Ovary (tissue), 3 donors: Measurements from ENCODE around the gene DCAF7.

ENCODE experiments used
- CTCF ChIP-seq, 3 donors: fragments of 450-650 bp in 2 of 3; fragments of 200-600 bp in 1 of 3; IDR thresholded peaks; one replicate each; pipeline versions ENCODE4 v1.5.1 to v1.8.0; 2016 to 2022; ENCODE audit warnings: antibody characterized with exemption in 3 of 3, mild to moderate bottlenecking in 1 of 3
- EP300 ChIP-seq: sonication (generic); formaldehyde crosslinking; IDR thresholded peaks from one replicate; pipeline ENCODE4 v1.6.1; 2017; ENCODE audit warnings: antibody characterized with exemption
- POLR2A ChIP-seq: fragments of 450-650 bp; IDR thresholded peaks from one replicate; pipeline ENCODE4 v1.6.1; 2017; ENCODE audit warnings: antibody characterized with exemption, mild to moderate bottlenecking, moderate library complexity
- donor health status: DM: no; HTN: no; CAD: no.

- TF ChIP-seq CTCF (IDR thresholded peaks at IDR 0.05) (no peak), POLR2A (no peak), EP300 (no peak)
Observed at GRCh38 chr17:63503341-63503705, 47.0 kb upstream of the DCAF7 start.
